ENCODE measurements around the gene TUBGCP3.

GRCh38 chr13:112457485-112457884, 130.5 kb downstream of the TUBGCP3 start:
- TF ChIP-seq CTCF (IDR thresholded peaks at IDR 0.05 in 2 of 3, conservative IDR thresholded peaks at IDR 0.05 in 1 of 3; ENCODE audit: borderline replicate concordance in 1 of 3, insufficient read depth in 1 of 3, low read depth in 2 of 3, low read length in 2 of 3) (no peak), REST (IDR thresholded peaks at IDR 0.05; ENCODE audit: low read depth) (no peak), ELF1 (IDR thresholded peaks at IDR 0.05; ENCODE audit: borderline replicate concordance, low read depth) (no peak), CEBPB (IDR thresholded peaks at IDR 0.05; ENCODE audit: low read depth) (no peak), SP1 (IDR thresholded peaks at IDR 0.05; ENCODE audit: low read depth) (no peak), ZNF274 (IDR thresholded peaks at IDR 0.05; ENCODE audit: low read depth, low read length) (no peak), ZBTB33 (IDR thresholded peaks at IDR 0.05; ENCODE audit: extremely low read depth, insufficient replicate concordance, low read length) (no peak), POLR2AphosphoS5 (IDR thresholded peaks at IDR 0.05; ENCODE audit: low read depth, low read length) (no peak), MAX (IDR thresholded peaks at IDR 0.05) (no peak), POLR2A (IDR thresholded peaks at IDR 0.05; ENCODE audit: borderline replicate concordance, extremely low read depth, insufficient read depth, insufficient read length) (no peak), TCF7L2 (IDR thresholded peaks at IDR 0.05; ENCODE audit: borderline replicate concordance, extremely low read depth, insufficient read depth, insufficient read length) (no peak), EZH2phosphoT487 (IDR thresholded peaks at IDR 0.05; ENCODE audit: borderline replicate concordance) (no peak)

Measured in HCT116 (cell line).